HG03558 (cell line): ENCODE results near the gene BRAF.
"Not testable (repeated sequence)": the region's sequence is repeated elsewhere in the genome, so short reads cannot be mapped to it uniquely, and the experiment has no call there.

Source experiments
- ATAC-seq: cut with Tn5 transposase; IDR thresholded peaks from one replicate; pipeline ENCODE4 v1.9.1; 2021; ENCODE audit warnings: moderate number of reproducible peaks; ENCODE audit not compliant: unreplicated experiment; ENCODE audit errors: extremely low read depth

Gene BRAF

DNA sequence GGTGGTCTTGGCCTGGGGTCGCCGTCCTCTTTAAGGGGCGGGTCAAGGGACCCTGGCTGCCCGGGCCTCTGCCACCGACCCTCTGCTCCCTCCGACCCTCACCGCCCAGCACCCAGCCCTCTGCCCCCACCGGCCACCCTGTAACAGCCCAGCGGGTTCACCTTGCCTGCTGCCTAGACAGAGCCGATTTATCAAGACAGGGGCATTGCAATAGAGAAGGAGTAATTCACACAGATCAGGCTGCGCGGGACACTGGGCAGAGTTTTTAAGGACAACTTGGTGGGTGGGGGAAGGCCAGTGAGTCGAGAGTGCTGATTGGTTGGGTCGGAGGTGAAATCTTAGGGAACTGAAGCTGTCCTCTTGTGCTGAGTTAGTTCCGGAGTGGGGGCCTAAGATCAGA lies 252.8 kb downstream of the BRAF start:
- no peak for ATAC-seq

GRCh38 chr7:140670343-140670935 lies 254.3 kb downstream of the BRAF start:
- ATAC-seq = no peak

DNA sequence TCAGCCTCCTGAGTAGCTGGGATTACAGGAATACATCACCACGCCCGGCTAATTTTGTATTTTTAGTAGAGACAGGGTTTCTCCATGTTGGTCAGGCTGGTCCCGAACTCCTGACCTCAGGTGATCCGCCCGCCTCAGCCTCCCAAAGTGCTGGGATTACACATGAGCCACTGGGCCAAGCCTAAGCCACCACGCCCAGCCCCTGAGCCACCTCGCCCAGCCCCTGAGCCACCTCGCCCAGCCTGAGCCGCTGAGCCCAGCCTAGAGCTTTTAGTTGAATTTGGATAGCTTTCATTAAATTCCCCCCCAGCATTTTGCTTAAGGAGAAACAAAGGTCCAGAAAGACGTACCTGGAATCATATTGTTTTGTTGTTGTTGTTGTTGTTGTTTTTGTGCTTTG lies 254.9 kb downstream of the BRAF start:
- not testable (repeated sequence) for ATAC-seq

- no peak for ATAC-seq
These were observed 255.4 kb downstream of the BRAF start for GRCh38 chr7:140669352-140669751.
